Mesendoderm (in vitro differentiated cells): ENCODE results near the gene ATF6B.

Experiments used
- DNase-seq: peaks from one replicate; pipeline ENCODE4 v3.0.0; 2013
- H2AK5ac ChIP-seq: 2 replicates; pipeline ENCODE4 v1.6.1; 2013; ENCODE audit warnings: low read length, inconsistent platforms
- H2BK120ac ChIP-seq: 2 replicates; pipeline ENCODE4 v1.6.1; 2013; ENCODE audit warnings: low read depth, mild to moderate bottlenecking, low read length, moderate library complexity, mixed read lengths
- H2BK15ac ChIP-seq: replicated peaks from 2 replicates; pipeline ENCODE4 v1.6.1; 2013; ENCODE audit warnings: low read depth, mild to moderate bottlenecking, moderate library complexity
- H2BK5ac ChIP-seq: 2 replicates; pipeline ENCODE4 v1.6.1; 2013; ENCODE audit warnings: low read length, inconsistent platforms
- H3K18ac ChIP-seq: 2 replicates; pipeline ENCODE4 v1.6.1; 2013; ENCODE audit warnings: mild to moderate bottlenecking, low read length, mixed read lengths
- H3K23ac ChIP-seq: one replicate; pipeline ENCODE4 v1.6.1; 2013; ENCODE audit warnings: low read length
- H3K27ac ChIP-seq: 2 replicates; pipeline ENCODE4 v1.5.1; 2013; ENCODE audit warnings: low read depth, mild to moderate bottlenecking, inconsistent platforms, low read length, moderate library complexity
- H3K27me3 ChIP-seq: 2 replicates; pipeline ENCODE4 v1.6.1; 2013; ENCODE audit warnings: low read length, control low read depth, mild to moderate bottlenecking, inconsistent platforms; ENCODE audit not compliant: insufficient read depth, poor library complexity
- H3K36me3 ChIP-seq: 2 replicates; pipeline ENCODE4 v1.6.1; 2013; ENCODE audit warnings: low read length, inconsistent platforms; ENCODE audit not compliant: control insufficient read depth, insufficient read depth
- H3K4ac ChIP-seq: one replicate; pipeline ENCODE4 v1.6.1; 2013; ENCODE audit warnings: low read depth, mild to moderate bottlenecking, low read length, moderate library complexity
- H3K4me1 ChIP-seq: 2 replicates; pipeline ENCODE4 v1.6.1; 2013; ENCODE audit warnings: low read depth, low read length, inconsistent platforms; ENCODE audit not compliant: control insufficient read depth
- H3K4me2 ChIP-seq: 2 replicates; pipeline ENCODE4 v1.6.1; 2013; ENCODE audit warnings: low read length
- H3K4me3 ChIP-seq: 2 replicates; pipeline ENCODE4 v1.5.1; 2013; ENCODE audit warnings: mild to moderate bottlenecking, low read length
- H3K56ac ChIP-seq: one replicate; pipeline ENCODE4 v1.6.1; 2013; ENCODE audit warnings: low read length
- H3K79me1 ChIP-seq: 2 replicates; pipeline ENCODE4 v1.6.1; 2013; ENCODE audit warnings: low read length, inconsistent platforms
- H3K79me2 ChIP-seq: 2 replicates; pipeline ENCODE4 v1.6.1; 2013; ENCODE audit warnings: mild to moderate bottlenecking, low read length; ENCODE audit not compliant: control insufficient read depth, insufficient read depth
- H3K9ac ChIP-seq: 2 replicates; pipeline ENCODE4 v1.6.1; 2013; ENCODE audit warnings: low read length, inconsistent platforms
- H4K5ac ChIP-seq: one replicate; pipeline ENCODE4 v1.6.1; 2013; ENCODE audit warnings: low read length
- H4K8ac ChIP-seq: one replicate; pipeline ENCODE4 v1.6.1; 2013; ENCODE audit warnings: low read depth, mild to moderate bottlenecking, control low read depth, low read length, moderate library complexity
- WGBS: extraction: QIAGEN DNeasy Blood & Tissue Kit; methylation state at CpG from one replicate; pipeline ENCODE4 v1.1.7; 2013; ENCODE audit warnings: low lambda C conversion rate, missing lambda C conversion rate; ENCODE audit not compliant: insufficient coverage; ENCODE audit errors: extremely low coverage; 5-methylcytosine and 5-hydroxymethylcytosine counted together

ATF6B gene

DNA sequence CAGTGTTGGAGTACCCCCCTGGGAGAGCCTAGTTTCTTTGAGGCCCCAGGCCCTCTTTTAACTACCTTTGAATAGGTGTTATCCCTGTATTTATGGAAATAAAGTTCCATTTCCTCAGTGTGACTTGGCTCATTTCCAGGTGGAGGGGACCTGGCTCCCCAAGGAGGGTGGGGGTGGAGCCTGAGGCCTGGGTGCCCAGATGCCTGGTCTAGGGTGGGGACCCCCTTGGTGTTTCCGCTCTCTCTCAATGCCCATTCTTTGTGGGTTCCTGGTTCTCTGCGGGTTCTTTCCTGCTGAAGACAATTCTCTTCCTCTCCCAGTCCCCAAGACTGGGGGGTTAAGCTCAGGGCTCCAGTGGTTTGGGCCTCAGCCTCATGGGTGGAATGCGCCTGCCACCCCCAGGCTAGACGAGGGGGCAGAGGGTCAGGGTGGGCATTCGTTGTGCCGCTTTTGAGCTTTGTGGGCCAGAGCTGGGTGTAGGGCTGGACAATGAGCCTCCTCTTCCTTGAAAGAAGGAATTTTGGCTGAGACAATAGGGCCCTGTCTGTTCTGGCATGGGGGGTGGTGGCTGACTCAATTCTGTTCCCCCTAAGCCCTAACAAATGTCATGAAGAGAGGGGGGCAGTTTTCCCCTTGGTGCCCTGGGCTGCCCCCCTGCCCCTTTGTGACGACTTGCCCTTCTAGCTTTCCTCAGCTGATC lies 35.7 kb upstream of the ATF6B start:
- H3K4me3 ChIP-seq: no peak overlapping the region
- no peaks in the 10 kb centered on the region for H3K4me1 ChIP-seq
- no peak overlapping the region for H4K5ac ChIP-seq
- no peak overlapping the region for H4K8ac ChIP-seq
- no peaks in the 10 kb centered on the region for H3K79me1 ChIP-seq
- H3K4me2 ChIP-seq: no peak overlapping the region
- no peaks in the 10 kb centered on the region for H3K79me2 ChIP-seq
- H3K27me3 ChIP-seq: no peaks in the 10 kb centered on the region
- no peak for DNase-seq
- H2BK120ac ChIP-seq: no peak overlapping the region
- no peak overlapping the region for H3K9ac ChIP-seq
- H2AK5ac ChIP-seq: no peak overlapping the region
- peak overlapping the region; percentile 46 for H3K27ac ChIP-seq
- H2BK15ac ChIP-seq: no peak overlapping the region
- no peak overlapping the region for H3K4ac ChIP-seq
- no peak overlapping the region for H3K18ac ChIP-seq
- H2BK5ac ChIP-seq: no peak overlapping the region
- H3K23ac ChIP-seq: no peak overlapping the region
- WGBS: no CpG with 5 or more reads among the region's 7 CpGs
- no peak overlapping the region for H3K56ac ChIP-seq
- no peaks in the 10 kb centered on the region for H3K36me3 ChIP-seq

DNA sequence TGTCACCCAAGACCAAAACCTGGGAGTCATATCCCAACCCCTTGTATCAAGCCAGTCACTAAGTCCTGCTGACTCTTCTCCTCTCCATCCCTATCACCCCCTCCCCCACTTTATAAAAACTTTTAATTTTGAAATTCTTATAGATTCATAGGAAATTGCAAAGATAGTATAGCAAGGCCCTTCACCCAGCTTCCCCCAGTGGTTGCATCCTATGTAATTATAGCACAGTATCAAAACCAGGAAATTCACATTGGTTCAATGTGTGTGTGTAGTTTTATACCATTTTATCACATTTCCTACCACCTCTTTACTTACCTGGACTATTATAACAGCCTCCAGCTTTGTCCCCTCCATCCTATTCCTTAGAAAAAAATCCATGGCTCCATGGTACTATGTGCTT lies 30.0 kb upstream of the ATF6B start:
- Histone ChIP-seq H4K8ac (no peak overlapping the region), H3K36me3 (peaks cover 2% of the 10 kb centered on the region), H2BK5ac (no peak overlapping the region), H3K4me1 (peaks cover 3% of the 10 kb centered on the region), H3K56ac (no peak overlapping the region), H2AK5ac (no peak overlapping the region), H3K79me2 (no peaks in the 10 kb centered on the region), H3K4me3 (no peak overlapping the region), H3K27ac (no peak overlapping the region), H4K5ac (no peak overlapping the region), H3K4me2 (no peak overlapping the region), H3K4ac (no peak overlapping the region), H3K27me3 (no peaks in the 10 kb centered on the region), H3K79me1 (peaks cover 8% of the 10 kb centered on the region), H2BK120ac (no peak overlapping the region), H3K23ac (no peak overlapping the region), H3K9ac (no peak overlapping the region), H2BK15ac (no peak overlapping the region), H3K18ac (no peak overlapping the region)
- DNase-seq: no peak

DNA sequence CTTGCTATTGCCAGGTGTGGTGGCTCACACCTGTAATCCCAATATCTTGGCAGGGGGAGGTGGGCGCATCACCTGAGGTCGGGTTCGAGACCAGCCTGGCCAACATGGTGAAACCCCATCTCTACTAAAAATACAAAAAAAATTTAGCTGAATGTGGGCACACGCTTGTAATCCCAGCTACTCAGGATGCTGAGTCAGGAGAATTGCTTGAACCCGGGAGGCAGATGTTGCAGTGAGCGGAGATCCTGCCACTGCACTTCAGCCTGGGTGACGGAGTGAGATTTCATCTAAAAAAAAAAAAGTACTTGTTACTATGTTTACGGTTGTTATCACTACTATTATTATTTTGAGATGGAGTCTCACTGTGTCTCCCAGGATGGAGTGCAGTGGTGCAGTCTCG lies 28.8 kb upstream of the ATF6B start:
- Histone ChIP-seq H3K23ac (no peak overlapping the region), H2BK120ac (no peak overlapping the region), H2AK5ac (no peak overlapping the region), H3K56ac (no peak overlapping the region), H3K4ac (no peak overlapping the region), H2BK5ac (no peak overlapping the region), H3K4me3 (no peak overlapping the region), H3K27me3 (no peaks in the 10 kb centered on the region), H3K79me1 (peaks cover 8% of the 10 kb centered on the region), H2BK15ac (no peak overlapping the region), H3K4me1 (peaks cover 9% of the 10 kb centered on the region), H3K9ac (no peak overlapping the region), H4K8ac (no peak overlapping the region), H3K4me2 (no peak overlapping the region), H3K27ac (no peak overlapping the region), H3K18ac (no peak overlapping the region), H3K36me3 (peaks cover 2% of the 10 kb centered on the region), H4K5ac (no peak overlapping the region), H3K79me2 (no peaks in the 10 kb centered on the region)
- no peak for DNase-seq
- no CpG with 5 or more reads among the region's 9 CpGs for WGBS

DNA sequence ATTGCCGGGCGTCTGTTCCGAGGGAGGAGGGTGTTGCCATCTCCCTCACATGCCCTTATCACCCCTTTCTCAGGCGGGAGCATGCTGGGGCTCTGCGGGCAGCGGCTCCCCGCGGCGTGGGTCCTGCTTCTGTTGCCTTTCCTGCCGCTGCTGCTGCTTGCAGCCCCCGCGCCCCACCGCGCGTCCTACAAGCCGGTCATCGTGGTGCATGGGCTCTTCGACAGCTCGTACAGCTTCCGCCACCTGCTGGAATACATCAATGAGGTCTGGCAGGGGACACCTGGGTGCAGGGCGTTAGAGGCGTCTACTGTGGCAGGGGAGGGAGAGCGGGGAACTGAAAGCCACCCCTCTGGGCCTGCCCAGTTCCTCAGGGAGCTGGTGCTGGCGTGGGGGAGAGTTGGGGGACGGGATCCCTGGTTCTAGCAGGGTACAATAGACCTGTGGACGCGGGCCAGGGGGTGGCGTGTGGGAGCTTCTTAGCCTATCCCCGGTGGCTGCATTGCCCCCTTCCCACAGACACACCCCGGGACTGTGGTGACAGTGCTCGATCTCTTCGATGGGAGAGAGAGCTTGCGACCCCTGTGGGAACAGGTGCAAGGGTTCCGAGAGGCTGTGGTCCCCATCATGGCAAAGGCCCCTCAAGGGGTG lies 26.6 kb upstream of the ATF6B start:
- Histone ChIP-seq H3K4me3 (peak overlapping the region; percentile 95), H3K4ac (no peak overlapping the region), H3K9ac (peak overlapping the region; percentile 96), H3K27ac (peak overlapping the region; percentile 62), H3K79me1 (peaks cover 8% of the 10 kb centered on the region), H4K5ac (no peak overlapping the region), H3K36me3 (peaks cover 2% of the 10 kb centered on the region), H3K23ac (no peak overlapping the region), H3K4me1 (peaks cover 15% of the 10 kb centered on the region), H3K56ac (peak overlapping the region; percentile 97), H3K4me2 (peak overlapping the region; percentile 95), H2BK5ac (no peak overlapping the region), H3K79me2 (no peaks in the 10 kb centered on the region), H2BK15ac (no peak overlapping the region), H3K18ac (no peak overlapping the region), H4K8ac (no peak overlapping the region), H2AK5ac (no peak overlapping the region), H2BK120ac (no peak overlapping the region), H3K27me3 (no peaks in the 10 kb centered on the region)
- DNase-seq: peak; percentile 90
- WGBS: no CpG with 5 or more reads among the region's 34 CpGs

DNA sequence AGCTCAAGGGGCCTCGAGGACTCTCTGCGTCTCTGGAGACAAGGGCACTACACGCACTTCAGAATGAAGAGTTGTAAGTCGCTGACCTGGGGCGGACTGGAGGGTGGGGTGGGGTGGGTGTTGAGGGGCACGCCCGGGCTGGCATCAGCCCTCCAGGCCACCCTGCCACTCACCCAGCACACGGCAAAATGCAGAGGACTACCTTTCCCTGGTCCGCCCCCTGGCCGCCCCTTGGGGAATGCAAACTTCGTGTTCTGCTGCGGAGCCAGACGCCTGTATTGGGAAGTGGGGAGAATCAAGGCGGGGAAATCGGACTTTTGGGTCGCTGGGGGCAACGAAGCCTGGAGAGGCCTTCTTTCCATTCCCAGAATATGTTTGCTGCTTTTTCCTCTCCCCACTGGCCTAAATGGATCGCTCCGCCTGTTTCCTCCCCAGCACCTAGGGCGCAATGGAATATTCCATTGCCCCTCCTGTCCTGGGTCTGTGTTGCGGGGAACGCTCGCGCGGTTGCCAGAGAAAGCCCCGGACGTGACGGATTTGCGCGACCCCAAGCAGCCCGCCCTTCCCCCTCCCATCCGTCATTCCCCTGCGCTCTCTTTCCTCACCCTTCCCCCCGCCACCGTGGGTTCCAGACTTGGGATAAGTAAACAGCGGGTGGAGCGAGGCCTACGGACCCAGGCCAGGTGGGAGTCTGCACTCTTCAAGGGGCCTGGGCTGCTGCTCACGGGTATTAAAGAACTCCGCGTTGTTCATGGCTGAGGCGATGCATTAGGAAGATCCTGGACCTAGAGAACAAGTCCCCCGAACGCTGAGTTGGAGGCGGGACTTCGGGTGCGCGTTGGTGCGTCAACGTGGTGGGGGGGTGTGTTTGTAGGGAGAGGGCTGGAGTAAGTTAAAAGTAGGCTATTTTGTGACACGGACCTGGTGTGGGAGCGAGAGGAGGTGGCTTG lies 25.8 kb upstream of the ATF6B start, which contains the start of gene PPT2:
TSS of gene PPT2 (plus strand) at position 578 of the 950 bp plus-strand sequence. CDS start 454 bp downstream, outside the sequence.
- Histone ChIP-seq H2BK120ac (peak within 1 kb of the TSS; percentile 34), H3K23ac (peak within 1 kb of the TSS; percentile 99), H3K18ac (peak within 1 kb of the TSS; percentile 45), H3K79me2 (no peaks in the 10 kb centered on the region), H3K27me3 (no peaks in the 10 kb centered on the region), H3K4ac (peak within 1 kb of the TSS; percentile 67), H3K4me1 (peaks cover 15% of the 10 kb centered on the region), H4K5ac (peak within 1 kb of the TSS; percentile 71), H4K8ac (no peak within 1 kb of the TSS), H2BK15ac (no peak within 1 kb of the TSS), H3K27ac (peak within 1 kb of the TSS; percentile 82), H2BK5ac (peak within 1 kb of the TSS; percentile 84), H3K9ac (peak within 1 kb of the TSS; percentile 96), H2AK5ac (peak within 1 kb of the TSS; percentile 85), H3K56ac (peak within 1 kb of the TSS; percentile 97), H3K4me2 (peak within 1 kb of the TSS; percentile 97), H3K36me3 (peaks cover 2% of the 10 kb centered on the region), H3K79me1 (peaks cover 8% of the 10 kb centered on the region), H3K4me3 (peak within 1 kb of the TSS; percentile 95)
- DNase-seq: peak; percentile 98
- no CpG with 5 or more reads among the region's 52 CpGs for WGBS
